Adrenal gland (tissue), 5 donors: ENCODE measurements around the gene CERT1.

Source experiments
- POLR2A ChIP-seq, 2 donors: fragments of 450-650 bp; IDR thresholded peaks; one replicate each; pipeline ENCODE4 v1.6.1; 2017; ENCODE audit warnings: antibody characterized with exemption in 2 of 2, mild to moderate bottlenecking in 2 of 2, moderate library complexity in 1 of 2
- TF ChIP-seq, protein P1 (sequence below), 6 experiments: fragments of 450-650 bp in 4 of 6; fragments of 200-600 bp in 2 of 6; sonication (generic) in 1 of 6; IDR thresholded peaks; 1 replicate in 5 of 6; 2 replicates in 1 of 6; pipeline versions ENCODE4 v1.5.1 to v1.8.0; 2016 to 2021; ENCODE audit warnings: antibody characterized with exemption in 6 of 6, mild to moderate bottlenecking in 2 of 6, moderate library complexity in 1 of 6
- donor health status: DM: no; HTN: no; CAD: no.

DNA sequence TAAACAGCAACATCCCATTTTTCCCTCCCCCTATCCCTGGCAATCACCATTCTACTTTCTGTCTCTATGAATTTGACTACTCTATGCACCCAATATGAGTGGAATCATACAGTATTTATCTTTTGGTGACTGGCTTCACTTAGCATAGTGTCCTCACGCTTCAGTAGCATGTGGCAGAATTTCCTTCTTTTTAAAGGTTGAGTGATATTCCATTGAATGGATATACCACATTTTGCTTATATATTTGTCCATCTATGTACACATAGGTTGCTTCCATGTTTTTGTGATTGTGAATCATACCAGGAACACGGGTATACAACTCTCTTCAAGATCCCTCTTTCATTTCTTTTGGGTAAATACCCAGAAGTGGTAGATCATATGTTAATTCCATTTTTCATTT is 69.9 kb downstream of the CERT1 start:
- TF ChIP-seq, protein P1, sequence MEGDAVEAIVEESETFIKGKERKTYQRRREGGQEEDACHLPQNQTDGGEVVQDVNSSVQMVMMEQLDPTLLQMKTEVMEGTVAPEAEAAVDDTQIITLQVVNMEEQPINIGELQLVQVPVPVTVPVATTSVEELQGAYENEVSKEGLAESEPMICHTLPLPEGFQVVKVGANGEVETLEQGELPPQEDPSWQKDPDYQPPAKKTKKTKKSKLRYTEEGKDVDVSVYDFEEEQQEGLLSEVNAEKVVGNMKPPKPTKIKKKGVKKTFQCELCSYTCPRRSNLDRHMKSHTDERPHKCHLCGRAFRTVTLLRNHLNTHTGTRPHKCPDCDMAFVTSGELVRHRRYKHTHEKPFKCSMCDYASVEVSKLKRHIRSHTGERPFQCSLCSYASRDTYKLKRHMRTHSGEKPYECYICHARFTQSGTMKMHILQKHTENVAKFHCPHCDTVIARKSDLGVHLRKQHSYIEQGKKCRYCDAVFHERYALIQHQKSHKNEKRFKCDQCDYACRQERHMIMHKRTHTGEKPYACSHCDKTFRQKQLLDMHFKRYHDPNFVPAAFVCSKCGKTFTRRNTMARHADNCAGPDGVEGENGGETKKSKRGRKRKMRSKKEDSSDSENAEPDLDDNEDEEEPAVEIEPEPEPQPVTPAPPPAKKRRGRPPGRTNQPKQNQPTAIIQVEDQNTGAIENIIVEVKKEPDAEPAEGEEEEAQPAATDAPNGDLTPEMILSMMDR (IDR thresholded peaks at IDR 0.05) = no peak
- no peak for TF ChIP-seq POLR2A (IDR thresholded peaks at IDR 0.05)
